ENCODE results near the gene ALDH1L1. TPM values are rescaled to one million over a fixed set of nuclear protein-coding genes. Genes with fewer than 3 reads are reported as not detected.

The ALDH1L1 gene
- total RNA-seq, 1 donor from 2014 or later = not detected

GRCh38 chr3:126212620-126213378, 32.4 kb upstream of the ALDH1L1 start:
- no peaks in the 10 kb centered on the region for H3K9me3 Mint-ChIP-seq (ENCODE audit: unreplicated experiment)
- TF ChIP-seq CTCF (IDR thresholded peaks at IDR 0.05; ENCODE audit: unreplicated experiment) = no peak
- peaks cover 12% of the 10 kb centered on the region for H3K27me3 Mint-ChIP-seq (ENCODE audit: unreplicated experiment)
- peaks cover 3% of the 10 kb centered on the region for H3K4me1 Mint-ChIP-seq (ENCODE audit: unreplicated experiment)
- H3K27ac Mint-ChIP-seq (ENCODE audit: unreplicated experiment) = no peak overlapping the region
- H3K4me3 Mint-ChIP-seq (ENCODE audit: unreplicated experiment) = peak overlapping the region; percentile 83
- DNase-seq (ENCODE audit: low spot score) = peak; percentile 75
- no peaks in the 10 kb centered on the region for H3K36me3 Mint-ChIP-seq (ENCODE audit: low read depth, unreplicated experiment)

GRCh38 chr3:126212250-126212619, 31.8 kb upstream of the ALDH1L1 start:
- H3K4me3 Mint-ChIP-seq (ENCODE audit: unreplicated experiment) = no peak overlapping the region
- H3K36me3 Mint-ChIP-seq (ENCODE audit: low read depth, unreplicated experiment) = no peaks in the 10 kb centered on the region
- no peaks in the 10 kb centered on the region for H3K9me3 Mint-ChIP-seq (ENCODE audit: unreplicated experiment)
- no peak overlapping the region for H3K27ac Mint-ChIP-seq (ENCODE audit: unreplicated experiment)
- TF ChIP-seq CTCF (IDR thresholded peaks at IDR 0.05; ENCODE audit: unreplicated experiment) = no peak
- no peak for DNase-seq (ENCODE audit: low spot score)
- H3K4me1 Mint-ChIP-seq (ENCODE audit: unreplicated experiment) = peaks cover 3% of the 10 kb centered on the region
- H3K27me3 Mint-ChIP-seq (ENCODE audit: unreplicated experiment) = peaks cover 12% of the 10 kb centered on the region

DNA sequence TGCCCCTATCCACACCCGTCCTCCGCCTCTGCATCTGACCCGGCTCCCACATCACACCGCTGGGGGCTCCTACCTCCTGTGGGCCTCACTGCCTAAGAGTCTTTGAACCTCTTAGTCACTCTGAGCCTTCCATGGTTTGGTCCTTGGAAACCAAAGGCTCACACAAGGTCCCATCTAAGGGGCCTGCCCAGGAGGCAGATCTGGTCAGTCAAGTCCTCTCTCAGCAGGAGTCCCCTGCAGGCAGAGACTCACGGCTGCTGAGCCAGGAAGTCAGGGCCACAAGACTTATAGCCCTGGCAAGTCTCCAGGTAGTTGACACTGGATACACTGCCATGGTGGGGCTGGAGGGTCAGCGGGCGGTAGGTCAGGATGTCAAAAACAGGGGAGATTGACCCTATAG, 31.2 kb upstream of the ALDH1L1 start:
- H3K27me3 Mint-ChIP-seq (ENCODE audit: unreplicated experiment) = peaks cover 12% of the 10 kb centered on the region

GRCh38 chr3:126210606-126211005, 30.2 kb upstream of the ALDH1L1 start:
- DNase-seq (ENCODE audit: low spot score) = no peak
- Mint-ChIP-seq H3K36me3 (ENCODE audit: low read depth, unreplicated experiment) (no peaks in the 10 kb centered on the region), H3K4me1 (ENCODE audit: unreplicated experiment) (peaks cover 3% of the 10 kb centered on the region), H3K27me3 (ENCODE audit: unreplicated experiment) (peaks cover 12% of the 10 kb centered on the region), H3K27ac (ENCODE audit: unreplicated experiment) (no peak overlapping the region), H3K4me3 (ENCODE audit: unreplicated experiment) (no peak overlapping the region), H3K9me3 (ENCODE audit: unreplicated experiment) (no peaks in the 10 kb centered on the region)
- TF ChIP-seq CTCF (IDR thresholded peaks at IDR 0.05; ENCODE audit: unreplicated experiment) = no peak

More for the DNA sequence above, 31.2 kb upstream of the ALDH1L1 start:
- no peak for DNase-seq (ENCODE audit: low spot score)
- TF ChIP-seq CTCF (IDR thresholded peaks at IDR 0.05; ENCODE audit: unreplicated experiment) = no peak
- Mint-ChIP-seq H3K27ac (ENCODE audit: unreplicated experiment) (no peak overlapping the region), H3K4me1 (ENCODE audit: unreplicated experiment) (peaks cover 3% of the 10 kb centered on the region), H3K4me3 (ENCODE audit: unreplicated experiment) (no peak overlapping the region), H3K36me3 (ENCODE audit: low read depth, unreplicated experiment) (no peaks in the 10 kb centered on the region), H3K9me3 (ENCODE audit: unreplicated experiment) (no peaks in the 10 kb centered on the region)

DNA sequence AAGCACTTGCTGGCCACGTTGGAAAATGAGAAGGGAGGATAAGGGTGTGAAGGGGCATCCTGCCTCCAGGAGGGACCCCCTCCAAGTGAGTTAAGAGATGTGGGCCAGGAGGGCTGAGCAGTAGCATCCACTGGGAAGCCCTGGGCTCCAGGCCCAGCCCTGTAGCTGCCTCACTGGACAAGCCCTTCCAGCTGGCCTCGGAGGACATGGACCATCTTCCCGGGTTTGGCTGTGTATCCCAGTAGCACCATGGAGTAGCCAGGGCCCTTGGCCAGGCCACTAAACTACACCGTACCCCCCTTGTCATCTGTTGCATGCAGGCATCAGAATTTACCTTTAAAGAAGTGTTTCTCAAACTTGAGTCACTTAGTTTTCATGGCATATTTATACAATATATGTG, 29.4 kb upstream of the ALDH1L1 start:
- Mint-ChIP-seq H3K27ac (ENCODE audit: unreplicated experiment) (no peak overlapping the region), H3K36me3 (ENCODE audit: low read depth, unreplicated experiment) (no peaks in the 10 kb centered on the region), H3K27me3 (ENCODE audit: unreplicated experiment) (peaks cover 12% of the 10 kb centered on the region), H3K4me3 (ENCODE audit: unreplicated experiment) (no peak overlapping the region), H3K9me3 (ENCODE audit: unreplicated experiment) (no peaks in the 10 kb centered on the region), H3K4me1 (ENCODE audit: unreplicated experiment) (peaks cover 3% of the 10 kb centered on the region)
- no peak for DNase-seq (ENCODE audit: low spot score)
- TF ChIP-seq CTCF (IDR thresholded peaks at IDR 0.05; ENCODE audit: unreplicated experiment) = no peak

All from endothelial cell (in vitro differentiated cells).